HCT116 (cell line): ENCODE measurements around the gene RBMX2. TPM values are rescaled to one million over a fixed set of nuclear protein-coding genes. Genes with fewer than 3 reads are reported as not detected.

Experiments
- ATAC-seq: fragments of 200-7000 bp; cut with Tn5 transposase; 2 replicates; pipeline ENCODE4 v1.9.1; 2020; ENCODE audit warnings: mild to moderate bottlenecking, moderate library complexity
- BruUV-seq: library from RNA; stranded (reverse); fragments of 400-500 nt; replicated peaks from 2 replicates; lab custom pipeline; 2021; lab: Mats Ljungman, UMichigan
- CTCF ChIA-PET: fragments of 300-600 bp; sonication (Branson Sonifier 250); formaldehyde crosslinking; loops from one replicate; lab custom pipeline; 2021; ENCODE audit warnings: antibody characterized with exemption; lab: Charles Lee
- POLR2A ChIA-PET: fragments of 300-600, 350-600 bp; sonication (Branson Sonifier 250); formaldehyde crosslinking; loops from one replicate; lab custom pipeline; 2021; ENCODE audit warnings: antibody characterized with exemption; lab: Charles Lee
- RAD21 ChIA-PET, 2 experiments: fragments of 300-600 bp; sonication (Branson Sonifier 250); formaldehyde crosslinking; loops; one replicate each; lab custom pipeline; 2023; ENCODE audit warnings: low total read pairs in 2 of 2; ENCODE audit not compliant: uncharacterized antibody in 2 of 2, unreplicated experiment in 2 of 2, low non-redundant PET in 1 of 2; lab: Charles Lee
- DNase-seq: peaks from one replicate; pipeline ENCODE4 v3.0.0-alpha.2; 2010; ENCODE audit warnings: low read depth, low spot score
- H2AFZ ChIP-seq: fragments of 200-600 bp; shearing (Covaris generic), sonication (generic); 2 replicates; pipeline ENCODE4 v1.6.1; 2017; ENCODE audit warnings: low read depth, mixed run types, mixed read lengths, antibody characterized with exemption, low read length; ENCODE audit not compliant: poor library complexity, severe bottlenecking
- H3K27ac ChIP-seq: 2 replicates; pipeline ENCODE4 v1.5.1; 2012; ENCODE audit warnings: low read depth, low read length
- H3K27me3 ChIP-seq: fragments of 200-600 bp; sonication (generic); 2 replicates; pipeline ENCODE4 v1.6.1; 2016; ENCODE audit warnings: mixed run types, low read length, mixed read lengths; ENCODE audit not compliant: insufficient read depth
- H3K36me3 ChIP-seq, 2 experiments: fragments of 200-500 bp in 1 of 2; fragments of 200-600 bp in 1 of 2; sonication (Bioruptor generic) in 1 of 2; sonication (generic) in 1 of 2; 2 replicates each; pipeline versions ENCODE4 v1.5.1 to v1.6.1; 2014 to 2016; ENCODE audit warnings: low read length in 2 of 2, inconsistent platforms in 1 of 2, mixed read lengths in 1 of 2, mixed run types in 1 of 2; ENCODE audit not compliant: insufficient read depth in 2 of 2, control insufficient read depth in 1 of 2
- H3K4me1 ChIP-seq, 2 experiments: fragments of 200-600 bp in 1 of 2; sonication (generic) in 1 of 2; 2 replicates each; pipeline versions ENCODE4 v1.5.1 to v1.6.1; 2012 to 2017; ENCODE audit warnings: low read length in 2 of 2, inconsistent platforms in 1 of 2, mild to moderate bottlenecking in 1 of 2, mixed read lengths in 1 of 2, mixed run types in 1 of 2, moderate library complexity in 1 of 2; ENCODE audit not compliant: insufficient read depth in 2 of 2, control insufficient read depth in 1 of 2
- H3K4me2 ChIP-seq: fragments of 200-600 bp; sonication (generic); 2 replicates; pipeline ENCODE4 v1.6.1; 2017; ENCODE audit warnings: mixed run types, low read length, mixed read lengths
- H3K4me3 ChIP-seq, 2 experiments: fragments of 200-600 bp in 1 of 2; sonication (generic) in 1 of 2; replicated peaks in 1 of 2; 2 replicates each; pipeline ENCODE4 v1.5.1; 2011 to 2016; ENCODE audit warnings: low read length in 2 of 2, control low read depth in 1 of 2, low read depth in 1 of 2, mild to moderate bottlenecking in 1 of 2, mixed read lengths in 1 of 2, mixed run types in 1 of 2
- H3K79me2 ChIP-seq: fragments of 200-600 bp; sonication (generic); 2 replicates; pipeline ENCODE4 v1.6.1; 2017; ENCODE audit warnings: mild to moderate bottlenecking, mixed run types, low read length, moderate library complexity, mixed read lengths; ENCODE audit not compliant: insufficient read depth
- H3K9ac ChIP-seq: fragments of 200-600 bp; sonication (generic); 2 replicates; pipeline ENCODE4 v1.6.1; 2016; ENCODE audit warnings: low read length, mixed read lengths
- H3K9me2 ChIP-seq: fragments of 200-600 bp; sonication (generic), shearing (Covaris generic); 2 replicates; pipeline ENCODE4 v1.6.1; 2017; ENCODE audit warnings: mixed run types, mild to moderate bottlenecking, moderate library complexity; ENCODE audit not compliant: insufficient read depth
- H3K9me3 ChIP-seq, 2 experiments: fragments of 200-500 bp in 1 of 2; fragments of 200-600 bp in 1 of 2; sonication (Bioruptor generic) in 1 of 2; sonication (generic) in 1 of 2; 2 replicates each; pipeline ENCODE4 v1.6.1; 2014 to 2017; ENCODE audit warnings: low read length in 2 of 2, mixed read lengths in 2 of 2, inconsistent platforms in 1 of 2, low read depth in 1 of 2, mild to moderate bottlenecking in 1 of 2, mixed run types in 1 of 2, moderate library complexity in 1 of 2; ENCODE audit not compliant: control insufficient read depth in 1 of 2, insufficient read depth in 1 of 2
- H4K20me1 ChIP-seq: fragments of 200-600 bp; sonication (generic), shearing (Covaris generic); 2 replicates; pipeline ENCODE4 v1.6.1; 2017; ENCODE audit warnings: mixed run types, mild to moderate bottlenecking, moderate library complexity; ENCODE audit not compliant: insufficient read depth
- ELF1 ChIP-seq: IDR thresholded peaks from 2 replicates; pipeline ENCODE4 v1.6.1; 2012; ENCODE audit warnings: low read depth, borderline replicate concordance
- EZH2 ChIP-seq: fragments of 200-600 bp; sonication (generic); IDR thresholded peaks from 2 replicates; pipeline ENCODE4 v1.6.1; 2017; ENCODE audit warnings: antibody characterized with exemption, mixed run types
- EZH2phosphoT487 ChIP-seq: fragments of 200-600 bp; IDR thresholded peaks from 2 replicates; pipeline ENCODE4 v1.6.1; 2018; ENCODE audit warnings: antibody characterized with exemption, borderline replicate concordance
- JUND ChIP-seq: IDR thresholded peaks from 2 replicates; pipeline ENCODE4 v1.6.1; 2012
- POLR2A ChIP-seq: IDR thresholded peaks from 2 replicates; pipeline ENCODE4 v1.7.0; 2011; ENCODE audit warnings: borderline replicate concordance; ENCODE audit not compliant: insufficient read depth, insufficient read length; ENCODE audit errors: extremely low read depth
- POLR2AphosphoS5 ChIP-seq: IDR thresholded peaks from 2 replicates; pipeline ENCODE4 v1.6.1; 2011; ENCODE audit warnings: mild to moderate bottlenecking, low read depth, low read length, moderate library complexity
- SRF ChIP-seq: IDR thresholded peaks from 2 replicates; pipeline ENCODE4 v1.6.1; 2012; ENCODE audit warnings: low read depth
- TCF7L2 ChIP-seq: IDR thresholded peaks from 2 replicates; pipeline ENCODE4 v1.7.0; 2011; ENCODE audit warnings: borderline replicate concordance, inconsistent platforms; ENCODE audit not compliant: insufficient read depth, insufficient read length; ENCODE audit errors: extremely low read depth
- ZFX ChIP-seq: fragments of 450-650 bp; IDR thresholded peaks from 2 replicates; pipeline ENCODE4 v1.6.1; 2017
- ZNF274 ChIP-seq: fragments of 200-500 bp; sonication (Bioruptor generic); IDR thresholded peaks from 2 replicates; pipeline ENCODE4 v1.6.1; 2014; ENCODE audit warnings: mild to moderate bottlenecking, low read depth, low read length, inconsistent platforms
- intact Hi-C: fragments of 100-400 bp; cut with micrococcal nuclease; formaldehyde crosslinking; loops from 2 replicates; pipeline ENCODE4 v1.10.0; 2022
- total RNA-seq: library from RNA; stranded (reverse); gene quantifications from one replicate; pipeline ENCODE4 v1.2.1, GENCODE V29; 2021; ENCODE audit not compliant: unreplicated experiment
- TF ChIP-seq, protein P1 (sequence below), 3 experiments: fragments of 200-600 bp in 1 of 3; sonication (generic) in 1 of 3; IDR thresholded peaks in 2 of 3; conservative IDR thresholded peaks in 1 of 3; 2 replicates each; pipeline ENCODE4 v1.5.1; 2012 to 2017; ENCODE audit warnings: low read depth in 2 of 3, low read length in 2 of 3, antibody characterized with exemption in 1 of 3, borderline replicate concordance in 1 of 3, control low read depth in 1 of 3, mild to moderate bottlenecking in 1 of 3, mixed read lengths in 1 of 3, mixed run types in 1 of 3, moderate library complexity in 1 of 3; ENCODE audit not compliant: insufficient read depth in 1 of 3
- TF ChIP-seq, protein P2 (sequence below): IDR thresholded peaks from 2 replicates; pipeline ENCODE4 v1.6.1; 2012
- TF ChIP-seq, protein P3 (sequence below): IDR thresholded peaks from 2 replicates; pipeline ENCODE4 v1.6.1; 2012; ENCODE audit warnings: low read depth

The RBMX2 gene
- total RNA-seq, 1 experiment from 2014 or later, result 18.9 TPM

DNA sequence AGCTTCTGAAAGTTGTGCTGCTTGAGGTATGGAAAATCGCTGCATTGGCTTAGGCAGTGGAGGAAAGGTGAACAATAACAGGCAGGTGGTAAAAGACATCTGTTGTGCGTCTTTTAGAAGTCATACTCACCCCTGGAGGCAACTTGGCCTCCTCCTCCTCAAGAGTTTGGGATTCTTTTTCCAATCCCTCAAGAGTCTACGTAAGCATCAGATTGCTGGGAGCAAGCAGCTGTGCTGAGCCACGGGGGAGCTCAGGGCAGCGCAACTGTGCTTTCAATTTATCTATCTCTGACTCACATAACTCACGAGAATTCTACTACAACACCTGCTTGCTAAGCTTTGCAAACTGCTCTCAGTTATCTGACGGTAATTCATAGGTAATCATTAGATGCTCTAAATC, 6.4 kb upstream of the RBMX2 start:
- no peak overlapping the region for H3K4me2 ChIP-seq
- no peaks in the 10 kb centered on the region for H4K20me1 ChIP-seq
- no peaks in the 10 kb centered on the region for H3K9me3 ChIP-seq
- no peak for TF ChIP-seq TCF7L2
- TF ChIP-seq EZH2phosphoT487, result no peak
- TF ChIP-seq, protein P1, sequence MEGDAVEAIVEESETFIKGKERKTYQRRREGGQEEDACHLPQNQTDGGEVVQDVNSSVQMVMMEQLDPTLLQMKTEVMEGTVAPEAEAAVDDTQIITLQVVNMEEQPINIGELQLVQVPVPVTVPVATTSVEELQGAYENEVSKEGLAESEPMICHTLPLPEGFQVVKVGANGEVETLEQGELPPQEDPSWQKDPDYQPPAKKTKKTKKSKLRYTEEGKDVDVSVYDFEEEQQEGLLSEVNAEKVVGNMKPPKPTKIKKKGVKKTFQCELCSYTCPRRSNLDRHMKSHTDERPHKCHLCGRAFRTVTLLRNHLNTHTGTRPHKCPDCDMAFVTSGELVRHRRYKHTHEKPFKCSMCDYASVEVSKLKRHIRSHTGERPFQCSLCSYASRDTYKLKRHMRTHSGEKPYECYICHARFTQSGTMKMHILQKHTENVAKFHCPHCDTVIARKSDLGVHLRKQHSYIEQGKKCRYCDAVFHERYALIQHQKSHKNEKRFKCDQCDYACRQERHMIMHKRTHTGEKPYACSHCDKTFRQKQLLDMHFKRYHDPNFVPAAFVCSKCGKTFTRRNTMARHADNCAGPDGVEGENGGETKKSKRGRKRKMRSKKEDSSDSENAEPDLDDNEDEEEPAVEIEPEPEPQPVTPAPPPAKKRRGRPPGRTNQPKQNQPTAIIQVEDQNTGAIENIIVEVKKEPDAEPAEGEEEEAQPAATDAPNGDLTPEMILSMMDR (IDR thresholded peaks at IDR 0.05 in 2 of 3, conservative IDR thresholded peaks at IDR 0.05 in 1 of 3; ENCODE audit: borderline replicate concordance in 1 of 3, insufficient read depth in 1 of 3, low read depth in 2 of 3, low read length in 2 of 3), result no peak
- TF ChIP-seq EZH2, result no peak
- TF ChIP-seq POLR2AphosphoS5, result no peak
- no peak for TF ChIP-seq ZFX
- TF ChIP-seq, protein P2, sequence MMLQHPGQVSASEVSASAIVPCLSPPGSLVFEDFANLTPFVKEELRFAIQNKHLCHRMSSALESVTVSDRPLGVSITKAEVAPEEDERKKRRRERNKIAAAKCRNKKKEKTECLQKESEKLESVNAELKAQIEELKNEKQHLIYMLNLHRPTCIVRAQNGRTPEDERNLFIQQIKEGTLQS, result no peak
- no peak for TF ChIP-seq POLR2A
- no peak for TF ChIP-seq ZNF274
- TF ChIP-seq JUND, result no peak
- no peak for TF ChIP-seq SRF
- TF ChIP-seq, protein P3, sequence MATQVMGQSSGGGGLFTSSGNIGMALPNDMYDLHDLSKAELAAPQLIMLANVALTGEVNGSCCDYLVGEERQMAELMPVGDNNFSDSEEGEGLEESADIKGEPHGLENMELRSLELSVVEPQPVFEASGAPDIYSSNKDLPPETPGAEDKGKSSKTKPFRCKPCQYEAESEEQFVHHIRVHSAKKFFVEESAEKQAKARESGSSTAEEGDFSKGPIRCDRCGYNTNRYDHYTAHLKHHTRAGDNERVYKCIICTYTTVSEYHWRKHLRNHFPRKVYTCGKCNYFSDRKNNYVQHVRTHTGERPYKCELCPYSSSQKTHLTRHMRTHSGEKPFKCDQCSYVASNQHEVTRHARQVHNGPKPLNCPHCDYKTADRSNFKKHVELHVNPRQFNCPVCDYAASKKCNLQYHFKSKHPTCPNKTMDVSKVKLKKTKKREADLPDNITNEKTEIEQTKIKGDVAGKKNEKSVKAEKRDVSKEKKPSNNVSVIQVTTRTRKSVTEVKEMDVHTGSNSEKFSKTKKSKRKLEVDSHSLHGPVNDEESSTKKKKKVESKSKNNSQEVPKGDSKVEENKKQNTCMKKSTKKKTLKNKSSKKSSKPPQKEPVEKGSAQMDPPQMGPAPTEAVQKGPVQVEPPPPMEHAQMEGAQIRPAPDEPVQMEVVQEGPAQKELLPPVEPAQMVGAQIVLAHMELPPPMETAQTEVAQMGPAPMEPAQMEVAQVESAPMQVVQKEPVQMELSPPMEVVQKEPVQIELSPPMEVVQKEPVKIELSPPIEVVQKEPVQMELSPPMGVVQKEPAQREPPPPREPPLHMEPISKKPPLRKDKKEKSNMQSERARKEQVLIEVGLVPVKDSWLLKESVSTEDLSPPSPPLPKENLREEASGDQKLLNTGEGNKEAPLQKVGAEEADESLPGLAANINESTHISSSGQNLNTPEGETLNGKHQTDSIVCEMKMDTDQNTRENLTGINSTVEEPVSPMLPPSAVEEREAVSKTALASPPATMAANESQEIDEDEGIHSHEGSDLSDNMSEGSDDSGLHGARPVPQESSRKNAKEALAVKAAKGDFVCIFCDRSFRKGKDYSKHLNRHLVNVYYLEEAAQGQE, result no peak
- no peak for TF ChIP-seq ELF1
- no peaks in the 10 kb centered on the region for H3K27me3 ChIP-seq
- intact Hi-C loops, result no loop called here
- BruUV-seq, result no TSS peak
- ATAC-seq (no peak), DNase-seq (no peak)
- CTCF ChIA-PET, result interaction anchor here (3.8 kb wide), 1 partner anchor 521 kb away, joined by 27 read pairs; no protein-coding TSS in a partner anchor
- no peak overlapping the region for H3K4me3 ChIP-seq
- no peak overlapping the region for H3K27ac ChIP-seq
- no peak overlapping the region for H2AFZ ChIP-seq
- H3K36me3 ChIP-seq, result no peaks in the 10 kb centered on the region
- RAD21 ChIA-PET, result no interaction called here
- H3K9ac ChIP-seq, result no peak overlapping the region
- no peaks in the 10 kb centered on the region for H3K4me1 ChIP-seq
- no peaks in the 10 kb centered on the region for H3K9me2 ChIP-seq
- POLR2A ChIA-PET, result no interaction called here
- no peaks in the 10 kb centered on the region for H3K79me2 ChIP-seq
